Activated CD4-positive, alpha-beta T cell treated with anti-CD3 and anti-CD28 coated beads, Interleukin-2, amount 50 U/mL, for 1 hour (primary cell): ENCODE data around the gene ST6GALNAC2.
"Not testable (repeated sequence)": the region's sequence is repeated elsewhere in the genome, so short reads cannot be mapped to it uniquely, and the experiment has no call there.

Experiments used
- DNase-seq: peaks from one replicate; pipeline ENCODE4 v3.0.0-alpha.2; 2020

Gene ST6GALNAC2

GRCh38 chr17:76538941-76539570 lies 46.6 kb downstream of the ST6GALNAC2 start:
- DNase-seq: no peak

- no peak for DNase-seq
Observed at GRCh38 chr17:76538281-76538931, 47.3 kb downstream of the ST6GALNAC2 start.

GRCh38 chr17:76537578-76538280 lies 47.9 kb downstream of the ST6GALNAC2 start, which contains the start of gene CYGB:
CYGB (minus strand) TSS chr17:76537709; CDS start chr17:76537542, 167 bp downstream.
- no peak for DNase-seq

- DNase-seq: no peak
Observed at GRCh38 chr17:76537288-76537577, 48.4 kb downstream of the ST6GALNAC2 start.

GRCh38 chr17:76536511-76537287 lies 49.0 kb downstream of the ST6GALNAC2 start:
- no peak for DNase-seq

- DNase-seq: no peak
Observed at GRCh38 chr17:76535788-76536510, 49.7 kb downstream of the ST6GALNAC2 start.

GRCh38 chr17:76534831-76535732 lies 50.6 kb downstream of the ST6GALNAC2 start:
- no peak for DNase-seq

- DNase-seq: not testable (repeated sequence)
Observed at GRCh38 chr17:76533640-76534359, 51.9 kb downstream of the ST6GALNAC2 start.

- DNase-seq: no peak
Observed at GRCh38 chr17:76532072-76532651, 53.5 kb downstream of the ST6GALNAC2 start.

GRCh38 chr17:76531486-76532038 lies 54.1 kb downstream of the ST6GALNAC2 start:
- DNase-seq: no peak

- no peak for DNase-seq
Observed at GRCh38 chr17:76530811-76531485, 54.7 kb downstream of the ST6GALNAC2 start.

- no peak for DNase-seq
Observed at GRCh38 chr17:76530095-76530723, 55.5 kb downstream of the ST6GALNAC2 start.

GRCh38 chr17:76529224-76530094 lies 56.2 kb downstream of the ST6GALNAC2 start:
- no peak for DNase-seq

GRCh38 chr17:76528528-76529223 lies 57.0 kb downstream of the ST6GALNAC2 start:
- DNase-seq: no peak

GRCh38 chr17:76528156-76528527 lies 57.5 kb downstream of the ST6GALNAC2 start:
- DNase-seq: no peak

- peak; percentile 44 for DNase-seq
Observed at GRCh38 chr17:76527430-76528111, 58.1 kb downstream of the ST6GALNAC2 start.

- not testable (repeated sequence) for DNase-seq
Observed at GRCh38 chr17:76527016-76527415, 58.6 kb downstream of the ST6GALNAC2 start.
